Activated CD8-positive, alpha-beta memory T cell treated with anti-CD3 and anti-CD28 coated beads, Interleukin-2, amount 50 U/mL, for 48 hours (primary cell): ENCODE data around the gene PDS5B.
A peak's percentile ranks its signal among the peaks of the same experiment; 100 is the strongest.
"Not testable (repeated sequence)": the region's sequence is repeated elsewhere in the genome, so short reads cannot be mapped to it uniquely, and the experiment has no call there.

Experiments
- DNase-seq: peaks from one replicate; pipeline ENCODE4 v3.0.0-alpha.2; 2020

The PDS5B gene

DNA sequence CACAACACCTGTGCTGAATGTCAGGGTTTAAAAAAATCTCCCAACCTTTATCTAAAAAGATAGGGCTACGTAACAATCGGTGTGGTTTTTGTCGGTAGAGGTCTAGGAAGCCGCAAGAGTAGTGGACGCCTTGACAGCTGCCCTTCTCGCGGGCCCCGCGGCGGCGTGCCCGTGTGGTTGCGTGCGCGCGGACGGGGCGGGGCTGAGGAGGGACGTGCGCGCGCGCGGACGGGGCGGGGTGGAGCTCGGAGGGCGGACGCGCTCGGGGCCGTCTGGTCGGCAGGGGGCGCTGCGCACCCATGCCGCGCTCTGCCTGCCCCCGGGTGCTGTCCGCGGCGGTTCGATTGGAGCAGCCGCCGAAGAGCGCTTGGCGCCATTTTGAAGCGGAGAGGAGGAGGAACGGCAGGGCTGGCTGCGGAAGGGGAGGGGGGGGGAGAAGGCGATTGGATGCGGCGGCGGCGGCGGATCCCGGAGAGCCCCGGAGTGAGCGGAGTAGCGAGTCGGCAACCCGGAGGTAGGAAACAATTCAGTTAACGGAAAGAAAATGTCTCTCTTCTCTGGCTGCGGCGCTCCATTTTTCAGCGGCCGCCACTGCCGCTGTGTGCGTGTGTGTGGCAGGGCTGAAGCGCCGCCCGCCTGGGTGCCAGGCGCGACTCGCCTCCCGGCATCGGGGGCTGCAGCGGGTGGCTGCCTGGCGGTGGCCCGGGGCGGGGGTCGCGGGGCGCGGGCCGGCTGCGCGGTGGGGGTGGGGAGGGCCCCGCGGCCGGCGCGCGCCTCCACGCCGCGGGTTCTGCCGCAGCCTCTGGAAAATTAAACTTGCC is at the start of gene PDS5B:
Gene PDS5B, plus strand, starts transcription at position 373 of the 821 bp plus-strand sequence. CDS start 62,321 bp downstream, outside the sequence.
- peak; percentile 99 for DNase-seq

GRCh38 chr13:32537580-32538142 is 48.6 kb upstream of the PDS5B start:
- peak; percentile 77 for DNase-seq

DNA sequence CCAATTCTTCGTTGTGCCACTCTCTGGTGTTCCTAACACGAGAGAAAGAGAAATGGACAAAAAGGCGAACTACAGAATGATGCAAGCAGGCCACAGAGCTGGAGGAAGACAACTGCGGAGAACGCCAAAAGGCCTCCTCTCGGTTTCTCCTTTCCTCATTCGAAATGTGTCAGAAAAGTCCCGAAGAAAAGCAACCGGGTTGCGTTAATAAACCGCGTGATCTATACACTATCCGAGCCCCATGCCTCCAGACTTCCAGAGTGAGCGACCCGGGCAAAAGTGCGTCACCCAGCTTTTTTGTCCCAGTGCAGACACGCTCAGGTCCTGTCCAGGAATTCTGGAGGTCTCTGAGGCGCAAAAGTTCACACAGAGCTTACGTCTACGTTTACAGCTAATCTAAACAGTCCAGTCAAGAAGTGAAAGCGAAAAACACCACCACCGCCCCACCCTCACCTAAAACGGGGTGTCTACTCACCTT is 48.1 kb upstream of the PDS5B start:
- peak; percentile 78 for DNase-seq

DNA sequence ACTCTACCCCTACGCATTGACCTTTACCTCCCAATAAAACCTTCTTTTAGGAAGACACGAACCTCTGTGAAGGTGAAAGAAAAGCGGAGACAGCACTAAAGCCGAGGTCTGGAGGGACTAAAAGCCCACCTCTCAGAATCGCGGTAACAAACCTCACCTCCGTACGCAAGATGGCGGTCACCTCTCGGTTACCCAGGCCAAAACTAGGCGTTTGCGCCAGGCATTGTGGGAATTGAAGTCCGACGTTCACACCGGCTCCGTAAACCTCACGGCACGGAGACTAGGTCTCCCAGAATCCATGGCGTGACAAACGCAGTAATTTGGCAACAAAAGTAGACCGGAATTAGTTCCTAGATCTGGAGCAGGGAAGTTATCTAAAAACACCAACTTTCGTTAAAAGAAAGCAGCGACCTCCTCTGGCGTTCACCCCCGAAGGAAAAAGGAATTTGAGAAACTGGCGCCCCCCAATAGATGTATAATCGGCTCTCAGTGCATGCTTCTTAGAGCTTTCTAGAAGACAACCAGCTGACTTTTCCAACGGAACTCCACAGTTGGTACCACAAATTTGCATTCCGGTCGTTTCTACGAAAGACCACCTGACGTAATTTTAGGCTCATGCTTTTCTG is 47.5 kb upstream of the PDS5B start, which contains the start of gene N4BP2L2:
Gene N4BP2L2, minus strand, starts transcription at position 175 of the 626 bp plus-strand sequence. CDS start 1,768 bp downstream, outside the sequence.
- DNase-seq = peak; percentile 90

DNA sequence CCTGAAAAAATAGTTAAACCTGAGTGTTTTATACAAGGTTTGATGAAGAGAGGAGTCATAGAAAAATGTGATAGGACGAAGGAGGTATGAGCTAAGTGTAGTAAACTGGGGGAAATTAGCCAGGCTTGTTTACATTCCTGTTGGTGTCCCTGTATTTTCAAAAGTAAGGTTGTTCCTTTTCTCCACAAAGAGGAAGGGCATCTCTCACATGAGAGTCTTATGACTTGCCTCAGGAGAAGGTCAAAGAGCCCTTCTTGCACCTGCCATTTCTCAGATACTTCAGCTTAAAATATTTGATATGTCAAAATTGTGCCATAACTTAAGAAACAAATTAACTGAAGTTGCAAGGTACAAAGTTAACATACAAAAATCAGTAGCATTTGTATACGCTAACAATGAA is 44.0 kb upstream of the PDS5B start:
- no peak for DNase-seq

DNA sequence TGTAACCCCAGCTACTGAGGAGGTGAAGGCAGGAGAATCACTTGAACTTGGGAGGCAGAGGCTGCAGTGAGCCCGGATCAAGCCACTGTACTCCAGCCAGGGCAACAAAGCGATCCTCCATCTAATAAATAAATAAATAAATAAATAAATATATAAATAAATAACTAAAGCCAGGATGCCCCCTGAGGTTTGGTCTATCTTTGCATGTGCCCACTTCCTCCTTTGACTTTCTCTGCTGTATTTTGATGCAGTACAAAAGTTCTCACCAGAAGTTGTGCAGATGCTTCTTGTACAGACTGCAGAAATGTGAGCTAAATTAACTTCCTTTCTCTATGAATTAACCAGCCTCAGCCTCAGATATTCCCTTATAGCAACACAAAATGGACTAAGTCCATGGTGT is 41.2 kb upstream of the PDS5B start:
- DNase-seq = no peak

GRCh38 chr13:32548837-32549236 is 37.4 kb upstream of the PDS5B start:
- DNase-seq = no peak

DNA sequence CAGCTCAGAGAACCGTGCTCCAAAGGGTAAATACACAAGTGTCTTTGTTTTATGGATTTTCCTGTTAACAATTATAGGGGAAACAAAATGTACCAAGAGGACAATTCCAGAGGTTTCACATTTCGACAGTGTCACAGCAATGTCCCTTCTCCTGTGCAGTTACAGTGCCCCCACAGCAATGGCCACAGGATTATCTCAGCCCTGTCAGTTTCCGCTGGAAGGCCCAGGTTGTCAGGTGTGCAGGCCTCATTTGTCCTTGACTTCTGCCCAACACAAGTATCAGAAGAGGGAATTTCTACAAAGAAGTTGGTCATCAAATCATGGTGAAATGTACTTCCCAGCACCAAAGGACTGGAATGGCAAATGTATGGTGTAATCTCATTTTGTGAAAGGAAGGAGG is 36.5 kb upstream of the PDS5B start:
- no peak for DNase-seq

DNA sequence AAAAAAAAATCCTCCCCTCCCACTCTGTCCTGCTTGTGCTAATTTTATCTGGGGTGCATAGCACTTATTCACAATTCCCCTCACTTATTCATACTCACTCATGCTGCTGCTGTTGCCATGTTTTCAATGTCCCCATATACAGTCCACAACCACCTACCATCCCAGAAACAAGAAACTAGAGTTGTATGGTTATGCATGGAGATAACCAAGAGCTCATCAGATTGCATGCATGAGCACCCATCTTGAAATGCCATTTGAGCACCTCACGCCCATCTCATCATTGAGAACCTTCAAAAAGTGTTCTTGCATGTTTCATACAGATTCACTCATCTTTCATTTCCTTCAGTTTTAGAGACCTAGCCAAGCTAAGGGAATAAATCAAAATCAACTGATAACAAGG is 32.5 kb upstream of the PDS5B start:
- no peak for DNase-seq

- DNase-seq = no peak
Observed at GRCh38 chr13:32555613-32556012, 30.6 kb upstream of the PDS5B start.

DNA sequence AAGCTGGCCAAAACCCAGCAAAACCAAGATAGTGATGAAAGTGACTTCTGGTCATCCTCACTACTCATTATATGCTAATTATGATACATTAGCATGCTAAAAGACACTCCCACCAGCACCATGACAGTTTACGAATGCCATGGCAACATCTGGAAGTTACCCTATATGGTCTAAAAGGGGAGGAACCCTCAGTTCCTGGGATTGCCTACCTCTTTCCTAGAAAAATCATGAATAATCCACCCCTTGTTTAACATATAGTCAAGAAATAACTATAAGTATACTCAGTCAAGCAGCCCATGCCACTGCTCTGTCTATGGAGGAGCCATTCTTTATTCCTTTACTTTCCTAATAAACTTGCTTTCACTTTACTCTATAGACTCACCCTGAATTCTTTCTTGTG is 25.4 kb upstream of the PDS5B start:
- not testable (repeated sequence) for DNase-seq

DNA sequence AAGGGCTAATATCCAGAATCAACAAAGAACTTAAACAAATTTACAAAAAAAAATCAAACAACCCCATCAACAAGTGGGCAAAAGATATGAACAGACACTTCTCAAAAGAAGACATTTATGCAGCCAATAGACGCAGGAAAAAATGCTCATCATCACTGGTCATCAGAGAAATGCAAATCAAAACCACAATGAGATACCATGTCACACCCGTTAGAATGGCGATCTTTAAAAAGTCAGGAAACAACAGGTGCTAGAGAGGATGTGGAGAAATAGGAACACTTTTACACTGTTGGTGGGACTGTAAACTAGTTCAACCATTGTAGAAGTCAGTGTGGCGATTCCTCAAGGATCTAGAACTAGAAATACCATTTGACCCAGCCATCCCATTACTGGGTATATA is 10.6 kb upstream of the PDS5B start:
- DNase-seq = not testable (repeated sequence)

GRCh38 chr13:32577032-32577431 is 9.2 kb upstream of the PDS5B start:
- DNase-seq = no peak

GRCh38 chr13:32581177-32581786 is 5.0 kb upstream of the PDS5B start:
- no peak for DNase-seq

GRCh38 chr13:32582281-32582680 is 4.0 kb upstream of the PDS5B start:
- DNase-seq = no peak

- no peak for DNase-seq
Observed at GRCh38 chr13:32582991-32583390, 3.3 kb upstream of the PDS5B start.

DNA sequence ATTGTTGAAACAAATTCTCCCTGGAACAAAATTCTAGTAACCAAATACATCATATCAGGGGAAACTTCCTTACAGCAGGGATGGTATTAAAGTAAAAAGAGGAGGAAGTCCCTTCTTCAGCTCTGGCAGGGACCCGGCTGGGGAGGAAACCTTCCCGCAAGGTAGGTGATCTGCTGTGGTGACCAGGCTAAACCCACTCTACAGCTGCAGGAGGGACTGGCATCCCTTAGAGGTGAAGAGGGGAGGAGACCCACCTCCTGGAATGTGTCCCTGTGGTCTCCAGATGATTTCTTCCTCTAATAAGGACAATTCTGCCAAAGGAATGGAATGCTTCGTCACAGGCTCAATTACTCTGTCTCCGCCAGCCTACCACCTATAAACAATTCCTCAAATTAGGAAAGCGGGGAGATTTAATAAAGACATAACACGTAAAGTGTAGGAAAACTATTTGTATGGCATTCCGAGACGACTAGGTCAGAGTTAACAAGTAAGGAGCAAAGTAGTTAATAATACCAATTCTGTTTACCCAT is 637 bp upstream of the PDS5B start:
- DNase-seq = no peak

- DNase-seq = peak; percentile 76
Observed at GRCh38 chr13:32587011-32587810, 959 bp downstream of the PDS5B start.

- no peak for DNase-seq
Observed at GRCh38 chr13:32587811-32588170, 1.5 kb downstream of the PDS5B start.

- no peak for DNase-seq
Observed at GRCh38 chr13:32588736-32589135, 2.5 kb downstream of the PDS5B start.

GRCh38 chr13:32589471-32589870 is 3.2 kb downstream of the PDS5B start:
- DNase-seq = no peak

- no peak for DNase-seq
Observed at GRCh38 chr13:32590266-32590665, 4.0 kb downstream of the PDS5B start.
